Lower lobe of right lung (tissue), 2 donors: ENCODE data around the gene TH. TPM values are rescaled to one million over a fixed set of nuclear protein-coding genes. Genes with fewer than 3 reads are reported as not detected.

Experiments used
- ATAC-seq, 2 donors: fragments of 200-7000 bp; cut with Tn5 transposase; one replicate each; pipeline ENCODE4 v1.9.1; 2020 to 2022; ENCODE audit warnings: mild to moderate bottlenecking in 2 of 2, moderate library complexity in 2 of 2
- DNase-seq: peaks from one replicate; pipeline ENCODE4 v3.0.0-alpha.2; 2020
- H3K27ac ChIP-seq: fragments of 200-600 bp; one replicate; pipeline ENCODE4 v1.8.0; 2022
- H3K27me3 ChIP-seq: fragments of 200-600 bp; one replicate; pipeline ENCODE4 v1.8.0; 2022; ENCODE audit warnings: low read depth
- H3K36me3 ChIP-seq: fragments of 200-600 bp; one replicate; pipeline ENCODE4 v1.8.0; 2022; ENCODE audit warnings: mild to moderate bottlenecking
- H3K4me1 ChIP-seq: fragments of 200-600 bp; one replicate; pipeline ENCODE4 v1.8.0; 2022
- H3K4me3 ChIP-seq: fragments of 200-600 bp; one replicate; pipeline ENCODE4 v1.8.0; 2022; ENCODE audit warnings: mild to moderate bottlenecking
- H3K9me3 ChIP-seq: fragments of 200-600 bp; one replicate; pipeline ENCODE4 v1.8.0; 2022
- CTCF ChIP-seq: fragments of 200-600 bp; IDR thresholded peaks from one replicate; pipeline ENCODE4 v1.8.0; 2022; ENCODE audit warnings: antibody characterized with exemption, mild to moderate bottlenecking
- intact Hi-C: fragments of 100-400 bp; cut with DNase I; formaldehyde crosslinking; loops from one replicate; pipeline ENCODE4 v1.11.0; 2022
- total RNA-seq: library from RNA; stranded (reverse); fragmentation: NEBNext Ultra II Directional; extraction: Animal tissue kit (Norgen Biotek cat#: 25700); gene quantifications from one replicate; pipeline ENCODE4 v1.2.1, GENCODE V29; 2021
- donor health status: DM: no; HTN: yes; CAD: no; lungs with severe emphysema.

The TH gene
- total RNA-seq, 1 donor from 2014 or later: not detected

GRCh38 chr11:2213890-2214526 lies 42.4 kb upstream of the TH start:
- no peaks in the 10 kb centered on the region for H3K9me3 ChIP-seq
- no peak overlapping the region for H3K4me3 ChIP-seq
- no peaks in the 10 kb centered on the region for H3K36me3 ChIP-seq
- H3K27ac ChIP-seq: no peak overlapping the region
- H3K27me3 ChIP-seq: peaks cover 4% of the 10 kb centered on the region
- intact Hi-C loops: no loop called here
- TF ChIP-seq CTCF: no peak
- H3K4me1 ChIP-seq: no peaks in the 10 kb centered on the region
- no peak for ATAC-seq
- no peak for DNase-seq

GRCh38 chr11:2213384-2213842 lies 41.8 kb upstream of the TH start:
- intact Hi-C loops: no loop called here
- DNase-seq (peak; percentile 53), ATAC-seq (no peak)
- Histone ChIP-seq H3K27ac (no peak overlapping the region), H3K4me3 (no peak overlapping the region), H3K4me1 (no peaks in the 10 kb centered on the region), H3K36me3 (no peaks in the 10 kb centered on the region), H3K27me3 (peaks cover 4% of the 10 kb centered on the region), H3K9me3 (no peaks in the 10 kb centered on the region)
- TF ChIP-seq CTCF: no peak

GRCh38 chr11:2212411-2213251 lies 41.0 kb upstream of the TH start:
- intact Hi-C loops: no loop called here
- no peaks in the 10 kb centered on the region for H3K9me3 ChIP-seq
- ATAC-seq (no peak), DNase-seq (peak; percentile 34)
- H3K27me3 ChIP-seq: peaks cover 4% of the 10 kb centered on the region
- no peak overlapping the region for H3K27ac ChIP-seq
- no peak for TF ChIP-seq CTCF
- no peaks in the 10 kb centered on the region for H3K4me1 ChIP-seq
- no peak overlapping the region for H3K4me3 ChIP-seq
- H3K36me3 ChIP-seq: no peaks in the 10 kb centered on the region

GRCh38 chr11:2211113-2211971 lies 39.7 kb upstream of the TH start:
- DNase-seq (no peak), ATAC-seq (no peak)
- intact Hi-C loops: no loop called here
- Histone ChIP-seq H3K4me1 (no peaks in the 10 kb centered on the region), H3K36me3 (no peaks in the 10 kb centered on the region), H3K27me3 (peaks cover 4% of the 10 kb centered on the region), H3K4me3 (no peak overlapping the region), H3K27ac (no peak overlapping the region), H3K9me3 (no peaks in the 10 kb centered on the region)
- TF ChIP-seq CTCF: no peak

GRCh38 chr11:2210366-2211112 lies 38.9 kb upstream of the TH start:
- intact Hi-C loops: no loop called here
- ATAC-seq: no peak

More at GRCh38 chr11:2210366-2211112, 38.9 kb upstream of the TH start:
- H3K27ac ChIP-seq: no peak overlapping the region
- peak; percentile 28 for DNase-seq
- H3K4me1 ChIP-seq: no peaks in the 10 kb centered on the region
- no peaks in the 10 kb centered on the region for H3K36me3 ChIP-seq
- no peaks in the 10 kb centered on the region for H3K9me3 ChIP-seq
- TF ChIP-seq CTCF: no peak
- no peak overlapping the region for H3K4me3 ChIP-seq
- peaks cover 4% of the 10 kb centered on the region for H3K27me3 ChIP-seq
